ENCODE results near the gene RPS15. TPM values are rescaled to one million over a fixed set of nuclear protein-coding genes. Genes with fewer than 3 reads are reported as not detected.
A peak's percentile ranks its signal among the peaks of the same experiment; 100 is the strongest.

RPS15 gene
- total RNA-seq, 1 experiment from 2014 or later: 1,696 TPM

DNA sequence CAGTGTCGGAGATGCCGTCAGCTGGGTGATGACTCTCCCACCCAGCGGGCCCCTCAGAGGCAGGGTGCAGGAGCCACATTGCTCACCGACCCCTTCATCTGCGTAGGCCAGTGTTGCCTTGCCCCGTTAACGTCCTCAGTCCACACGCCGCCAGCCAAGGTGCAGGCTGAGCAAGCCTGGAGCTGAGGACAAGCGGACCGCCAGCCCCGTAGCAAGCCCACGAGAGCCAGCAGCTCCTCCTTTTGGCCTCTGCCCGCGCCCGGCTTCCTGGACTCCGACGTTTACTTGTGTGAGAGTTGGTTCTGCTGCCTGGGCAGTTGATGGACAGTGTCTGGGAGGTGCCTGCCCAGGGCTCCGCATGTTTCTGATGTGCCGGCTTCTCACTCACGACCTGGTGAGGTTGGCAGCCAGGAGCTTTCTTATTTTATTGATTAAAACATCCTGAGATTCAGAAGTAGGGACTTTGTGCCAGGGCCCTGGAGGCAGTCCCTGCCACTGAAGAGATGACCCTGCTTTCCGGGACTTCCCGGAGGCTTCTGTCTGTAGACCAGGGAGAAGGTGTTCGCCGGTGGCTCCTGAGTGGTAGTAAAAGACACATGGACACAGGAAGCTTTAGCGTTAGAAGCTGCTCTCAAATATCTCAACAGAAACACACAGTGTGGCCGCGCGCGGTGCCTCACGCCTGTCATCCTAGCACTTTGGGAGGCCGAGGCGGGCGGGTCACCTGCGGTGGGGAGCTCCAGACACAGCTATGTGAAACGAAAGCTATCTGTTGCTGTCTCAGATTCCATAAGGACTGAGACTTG is 25.0 kb upstream of the RPS15 start:
- TF ChIP-seq, protein P1, sequence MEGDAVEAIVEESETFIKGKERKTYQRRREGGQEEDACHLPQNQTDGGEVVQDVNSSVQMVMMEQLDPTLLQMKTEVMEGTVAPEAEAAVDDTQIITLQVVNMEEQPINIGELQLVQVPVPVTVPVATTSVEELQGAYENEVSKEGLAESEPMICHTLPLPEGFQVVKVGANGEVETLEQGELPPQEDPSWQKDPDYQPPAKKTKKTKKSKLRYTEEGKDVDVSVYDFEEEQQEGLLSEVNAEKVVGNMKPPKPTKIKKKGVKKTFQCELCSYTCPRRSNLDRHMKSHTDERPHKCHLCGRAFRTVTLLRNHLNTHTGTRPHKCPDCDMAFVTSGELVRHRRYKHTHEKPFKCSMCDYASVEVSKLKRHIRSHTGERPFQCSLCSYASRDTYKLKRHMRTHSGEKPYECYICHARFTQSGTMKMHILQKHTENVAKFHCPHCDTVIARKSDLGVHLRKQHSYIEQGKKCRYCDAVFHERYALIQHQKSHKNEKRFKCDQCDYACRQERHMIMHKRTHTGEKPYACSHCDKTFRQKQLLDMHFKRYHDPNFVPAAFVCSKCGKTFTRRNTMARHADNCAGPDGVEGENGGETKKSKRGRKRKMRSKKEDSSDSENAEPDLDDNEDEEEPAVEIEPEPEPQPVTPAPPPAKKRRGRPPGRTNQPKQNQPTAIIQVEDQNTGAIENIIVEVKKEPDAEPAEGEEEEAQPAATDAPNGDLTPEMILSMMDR (conservative IDR thresholded peaks at IDR 0.05; ENCODE audit: low read depth, low read length): no peak
- TF ChIP-seq EZH2 (IDR thresholded peaks at IDR 0.05; ENCODE audit: borderline replicate concordance, low read depth, low read length, poor library complexity, severe bottlenecking): no peak
- intact Hi-C loops (cut with micrococcal nuclease; ENCODE audit: unreplicated experiment): no loop called here
- BruUV-seq (replicated peaks): no TSS peak
- DNase-seq (ENCODE audit: low spot score): no peak
- Histone ChIP-seq H3K27me3 (replicated peaks; ENCODE audit: insufficient read depth, low read depth, low read length, poor library complexity) (no peaks in the 10 kb centered on the region), H3K4me1 (ENCODE audit: insufficient read depth, low read length, poor library complexity, severe bottlenecking) (peaks cover 38% of the 10 kb centered on the region), H3K27ac (ENCODE audit: low read depth, low read length, poor library complexity, severe bottlenecking) (peak overlapping the region; percentile 10), H3K9me3 (ENCODE audit: low read depth, low read length, poor library complexity, severe bottlenecking) (no peaks in the 10 kb centered on the region), H3K4me3 (ENCODE audit: low read depth, low read length, poor library complexity, severe bottlenecking) (no peak overlapping the region), H3K36me3 (ENCODE audit: insufficient read depth, low read length, poor library complexity, severe bottlenecking) (peaks cover 42% of the 10 kb centered on the region)
- ChIA-PET CTCF (no interaction called here), POLR2A (ENCODE audit: low non-redundant PET) (interaction anchor here (0.6 to 0.8 kb wide), 3 partner anchors 10 to 438 kb away, joined by 3 to 5 read pairs (median 3); no protein-coding TSS in a partner anchor)

DNA sequence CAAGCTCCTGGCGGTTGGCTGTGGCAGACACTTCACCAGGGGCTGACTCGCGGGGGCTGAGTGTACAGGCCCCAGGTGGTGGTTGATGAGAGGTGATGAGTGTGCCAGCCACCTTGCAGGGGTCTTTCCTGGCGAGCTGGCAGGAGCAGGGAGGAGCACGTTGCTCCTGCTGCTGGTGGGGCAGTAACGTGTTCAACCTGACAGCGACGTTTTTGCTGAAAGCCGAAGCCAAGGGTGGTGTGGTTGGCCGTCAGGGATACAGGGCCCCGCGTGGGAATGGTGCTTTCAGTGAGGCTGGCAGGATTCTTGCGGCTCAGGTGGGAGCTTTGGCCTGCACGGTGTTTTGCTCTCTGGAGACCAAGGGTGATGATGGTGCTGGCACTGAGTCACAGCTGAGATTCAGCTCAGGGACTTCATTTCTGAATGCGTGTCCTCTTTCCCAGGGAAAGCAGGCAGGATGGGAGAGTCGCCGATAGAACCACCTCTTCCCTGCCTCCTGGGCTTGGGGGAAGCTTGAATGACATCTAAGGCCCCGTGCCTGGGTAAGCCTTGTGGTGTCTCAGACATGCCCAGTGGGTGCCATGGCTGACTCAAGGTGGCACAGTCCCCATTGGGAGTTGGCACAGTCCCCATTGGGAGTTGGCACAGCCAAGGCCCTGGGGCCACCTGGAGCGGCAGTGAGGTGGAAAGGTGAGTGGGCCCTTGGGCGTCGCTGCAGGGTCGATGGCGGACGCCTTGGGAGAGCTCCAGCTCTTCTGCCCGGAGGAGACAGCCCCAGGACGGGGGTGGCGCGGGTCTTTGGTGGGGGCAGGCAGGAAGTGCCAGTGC is 22.0 kb upstream of the RPS15 start:
- TF ChIP-seq EZH2 (IDR thresholded peaks at IDR 0.05; ENCODE audit: borderline replicate concordance, low read depth, low read length, poor library complexity, severe bottlenecking): no peak
- TF ChIP-seq, protein P1 (conservative IDR thresholded peaks at IDR 0.05; ENCODE audit: low read depth, low read length): no peak
- Histone ChIP-seq H3K4me1 (ENCODE audit: insufficient read depth, low read length, poor library complexity, severe bottlenecking) (peaks cover 24% of the 10 kb centered on the region), H3K9me3 (ENCODE audit: low read depth, low read length, poor library complexity, severe bottlenecking) (no peaks in the 10 kb centered on the region), H3K4me3 (ENCODE audit: low read depth, low read length, poor library complexity, severe bottlenecking) (peak overlapping the region; percentile 20), H3K36me3 (ENCODE audit: insufficient read depth, low read length, poor library complexity, severe bottlenecking) (peaks cover 56% of the 10 kb centered on the region), H3K27me3 (replicated peaks; ENCODE audit: insufficient read depth, low read depth, low read length, poor library complexity) (no peaks in the 10 kb centered on the region), H3K27ac (ENCODE audit: low read depth, low read length, poor library complexity, severe bottlenecking) (peak overlapping the region; percentile 89)
- POLR2A ChIA-PET (ENCODE audit: low non-redundant PET): no interaction called here
- DNase-seq (ENCODE audit: low spot score): no peak
- intact Hi-C loops (cut with micrococcal nuclease; ENCODE audit: unreplicated experiment): no loop called here
- CTCF ChIA-PET: interaction anchor here (0.6 kb wide), 2 partner anchors 38 to 202 kb away, joined by 3 read pairs; no protein-coding TSS in a partner anchor
- no TSS peak for BruUV-seq (replicated peaks)

DNA sequence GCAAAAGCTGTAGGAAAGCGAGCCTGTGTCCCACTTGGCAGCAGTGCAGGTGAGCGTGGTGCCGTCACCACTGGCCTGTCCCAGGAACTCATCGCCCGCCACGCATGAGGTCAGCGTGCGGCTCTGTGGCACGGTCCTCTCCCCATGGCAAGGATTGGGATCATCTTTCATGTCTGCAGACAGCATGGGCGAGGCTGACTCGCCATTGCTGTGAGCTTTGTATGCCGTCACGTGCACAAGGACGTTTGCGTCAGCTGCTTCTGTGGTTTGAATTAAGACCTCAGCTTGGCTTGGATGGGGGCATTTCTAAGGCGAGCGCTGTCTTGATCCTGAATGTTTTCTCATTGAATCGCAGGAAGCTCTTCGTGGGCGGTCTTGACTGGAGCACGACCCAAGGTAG is 21.1 kb upstream of the RPS15 start:
- no peak for DNase-seq (ENCODE audit: low spot score)
- ChIA-PET CTCF (no interaction called here), POLR2A (ENCODE audit: low non-redundant PET) (no interaction called here)
- no TSS peak for BruUV-seq (replicated peaks)
- H3K9me3 ChIP-seq (ENCODE audit: low read depth, low read length, poor library complexity, severe bottlenecking): no peaks in the 10 kb centered on the region
- intact Hi-C loops (cut with micrococcal nuclease; ENCODE audit: unreplicated experiment): no loop called here
- peak overlapping the region; percentile 89 for H3K27ac ChIP-seq (ENCODE audit: low read depth, low read length, poor library complexity, severe bottlenecking)
- H3K36me3 ChIP-seq (ENCODE audit: insufficient read depth, low read length, poor library complexity, severe bottlenecking): peaks cover 63% of the 10 kb centered on the region
- no peak for TF ChIP-seq EZH2 (IDR thresholded peaks at IDR 0.05; ENCODE audit: borderline replicate concordance, low read depth, low read length, poor library complexity, severe bottlenecking)
- TF ChIP-seq, protein P1 (conservative IDR thresholded peaks at IDR 0.05; ENCODE audit: low read depth, low read length): no peak
- H3K4me3 ChIP-seq (ENCODE audit: low read depth, low read length, poor library complexity, severe bottlenecking): no peak overlapping the region
- peaks cover 24% of the 10 kb centered on the region for H3K4me1 ChIP-seq (ENCODE audit: insufficient read depth, low read length, poor library complexity, severe bottlenecking)
- H3K27me3 ChIP-seq (replicated peaks; ENCODE audit: insufficient read depth, low read depth, low read length, poor library complexity): no peaks in the 10 kb centered on the region
